GM12878 (cell line): ENCODE measurements around the gene NECAB2. TPM values are rescaled to one million over a fixed set of nuclear protein-coding genes. Genes with fewer than 3 reads are reported as not detected.

Experiments used
- ATAC-seq: fragments of 200-7000 bp; cut with Tn5 transposase; 3 replicates; pipeline ENCODE4 v1.9.1; 2020; ENCODE audit warnings: mild to moderate bottlenecking, moderate library complexity
- BruUV-seq: library from RNA; stranded (reverse); fragments of 400-500 nt; replicated peaks from 2 replicates; lab custom pipeline; 2021; lab: Mats Ljungman, UMichigan
- CTCF ChIA-PET: fragments of 300-600 bp; sonication (Branson Sonifier 250); formaldehyde crosslinking; extraction: SDS; loops from one replicate; lab custom pipeline; 2021; ENCODE audit warnings: inconsistent platforms; lab: Yijun Ruan, JAX
- POLR2A ChIA-PET: fragments of 350-600 bp; formaldehyde crosslinking; extraction: SDS; loops from one replicate; lab custom pipeline; 2021; ENCODE audit warnings: inconsistent platforms; lab: Charles Lee
- RAD21 ChIA-PET: fragments of 300-600 bp; sonication (Branson Sonifier 250); formaldehyde crosslinking; loops from one replicate; lab custom pipeline; 2023; ENCODE audit warnings: antibody characterized with exemption; ENCODE audit not compliant: unreplicated experiment; lab: Charles Lee
- SMC1A ChIA-PET: fragments of 300-600 bp; sonication (Branson Sonifier 250); formaldehyde crosslinking; loops from one replicate; lab custom pipeline; 2023; ENCODE audit not compliant: unreplicated experiment, uncharacterized antibody; lab: Charles Lee
- DNase-seq: peaks from one replicate; pipeline ENCODE4 v3.0.0-alpha.2; 2011; ENCODE audit warnings: low read depth, low spot score
- FAIRE-seq: peaks from 3 replicates; lab custom pipeline; 2011; peaks lifted over from hg19 to GRCh38; lab: Jason Lieb, UNC
- H2AFZ ChIP-seq: 2 replicates; pipeline ENCODE4 v1.6.0; 2011; ENCODE audit warnings: low read depth, low read length, control low read depth; ENCODE audit not compliant: control insufficient read depth
- H3K27ac ChIP-seq: 2 replicates; pipeline ENCODE4 v1.5.1; 2011; ENCODE audit warnings: control low read depth; ENCODE audit not compliant: control insufficient read depth, insufficient read depth
- H3K27me3 ChIP-seq, 2 experiments: replicated peaks in 1 of 2; 2 replicates each; pipeline versions ENCODE4 v1.6.0 to v1.6.1; 2011; ENCODE audit warnings: low read length in 1 of 2; ENCODE audit not compliant: control insufficient read depth in 2 of 2, insufficient read depth in 2 of 2
- H3K36me3 ChIP-seq, 2 experiments: 2 replicates each; pipeline ENCODE4 v1.5.1; 2011; ENCODE audit warnings: low read length in 1 of 2; ENCODE audit not compliant: control insufficient read depth in 2 of 2, insufficient read depth in 2 of 2
- H3K4me1 ChIP-seq: 2 replicates; pipeline ENCODE4 v1.6.1; 2011; ENCODE audit warnings: mild to moderate bottlenecking, low read length, moderate library complexity, mixed read lengths; ENCODE audit not compliant: control insufficient read depth, insufficient read depth
- H3K4me2 ChIP-seq: 2 replicates; pipeline ENCODE4 v1.6.0; 2011; ENCODE audit warnings: control low read depth; ENCODE audit not compliant: control insufficient read depth, insufficient read depth
- H3K4me3 ChIP-seq: fragments of 200-600 bp; sonication (generic); 2 replicates; pipeline ENCODE4 v1.5.1; 2016
- H3K79me2 ChIP-seq: 2 replicates; pipeline ENCODE4 v1.6.0; 2011; ENCODE audit warnings: low read length; ENCODE audit not compliant: control insufficient read depth, insufficient read depth
- H3K9ac ChIP-seq: 2 replicates; pipeline ENCODE4 v1.8.0; 2011; ENCODE audit warnings: low read length, control low read depth, mixed read lengths; ENCODE audit not compliant: control insufficient read depth, insufficient read depth
- H3K9me3 ChIP-seq: replicated peaks from 3 replicates; pipeline ENCODE4 v1.5.1; 2011; ENCODE audit warnings: mild to moderate bottlenecking, low read length; ENCODE audit not compliant: control insufficient read depth, insufficient read depth
- H4K20me1 ChIP-seq: 2 replicates; pipeline ENCODE4 v1.6.0; 2011; ENCODE audit not compliant: control insufficient read depth, insufficient read depth
- BCL11A ChIP-seq: IDR thresholded peaks from 2 replicates; pipeline ENCODE4 v1.6.1; 2011; ENCODE audit warnings: low read depth, low read length
- KAT2A ChIP-seq: conservative IDR thresholded peaks from 2 replicates; pipeline ENCODE4 v1.6.1; 2011; ENCODE audit warnings: low read depth, low read length; ENCODE audit not compliant: control insufficient read depth
- LARP7 ChIP-seq: fragments of 450-650 bp; IDR thresholded peaks from 2 replicates; pipeline ENCODE4 v1.6.1; 2017; ENCODE audit warnings: mild to moderate bottlenecking
- TAF1 ChIP-seq: IDR thresholded peaks from 2 replicates; pipeline ENCODE4 v1.6.1; 2011; ENCODE audit warnings: mild to moderate bottlenecking, low read depth, low read length, borderline replicate concordance
- ZBTB40 ChIP-seq: fragments of 450-650 bp; IDR thresholded peaks from 2 replicates; pipeline ENCODE4 v1.6.1; 2016; ENCODE audit warnings: mild to moderate bottlenecking, moderate library complexity, borderline replicate concordance
- WGBS: methylation state at CpG from one replicate; pipeline ENCODE4 v1.1.6; 2016; ENCODE audit warnings: low lambda C conversion rate; ENCODE audit not compliant: insufficient replicate concordance, insufficient coverage; ENCODE audit errors: missing lambda C conversion rate; 5-methylcytosine and 5-hydroxymethylcytosine counted together
- in situ Hi-C: fragments of 300-500 bp; cut with MboI; formaldehyde crosslinking; loops from 9 replicates; pipeline ENCODE4 v1.14.3; 2018; ENCODE audit warnings: mixed read lengths
- intact Hi-C: fragments of 100-400 bp; cut with micrococcal nuclease; formaldehyde crosslinking; loops from one replicate; pipeline ENCODE4 v1.14.2; 2022; ENCODE audit not compliant: unreplicated experiment
- polyA plus RNA-seq, 11 experiments: library from polyadenylated mRNA; depleted of rRNA in 4 of 11; unstranded in 6 of 11; stranded (reverse) in 5 of 11; fragments of >200 nt; fragmentation: Nextera tagmentation in 4 of 11; fragmentation: Illumina TruSeq in 1 of 11; extraction: Ambion mirVana in 4 of 11; extraction: Trizol in 1 of 11; gene quantifications; 1 replicate in 1 of 11; 2 replicates in 10 of 11; pipeline versions ENCODE4 v1.2.1 to v1.2.3, GENCODE V29; 2011 to 2016; ENCODE audit warnings: inconsistent platforms in 2 of 11, missing spikeins in 2 of 11, low read depth in 1 of 11
- total RNA-seq, 4 experiments: library from RNA; depleted of rRNA in 3 of 4; stranded (reverse); fragments of >200 nt in 3 of 4; fragmentation: Illumina TruSeq in 1 of 4; extraction: Trizol in 1 of 4; gene quantifications; 2 replicates each; pipeline versions ENCODE4 v1.2.1 to v1.2.3, GENCODE V29; 2013 to 2021

The NECAB2 gene
- total and polyA plus RNA-seq, 10 of the 15 experiments (the other 5 are each of a cell fraction or from before 2014, with no cell fraction given): not detected

DNA sequence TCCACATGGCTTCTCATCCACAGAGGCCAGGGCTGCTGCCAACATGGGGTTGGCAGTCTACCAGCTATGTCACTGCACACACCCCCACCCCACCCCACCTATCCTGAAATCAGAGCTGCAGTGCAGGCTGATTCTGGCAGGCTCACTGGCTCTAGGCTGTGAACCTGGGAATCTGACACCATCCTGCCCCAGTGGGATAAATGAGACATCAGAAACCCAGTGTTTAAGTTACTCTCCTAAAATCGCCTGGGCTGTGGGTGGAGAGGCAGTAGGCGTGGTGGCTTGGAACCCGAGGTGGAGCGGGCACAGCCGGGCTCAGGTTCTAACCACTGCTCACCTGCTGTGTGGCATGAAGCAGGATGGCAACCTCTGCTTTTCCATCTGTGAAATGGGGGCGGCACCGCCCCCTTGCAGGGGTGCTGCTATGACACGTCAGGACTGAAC, 69.0 kb downstream of the NECAB2 start:
- SMC1A ChIA-PET: no interaction called here
- Histone ChIP-seq H3K4me2 (no peak overlapping the region), H3K9me3 (no peaks in the 10 kb centered on the region), H4K20me1 (no peaks in the 10 kb centered on the region), H3K27ac (no peak overlapping the region), H3K4me3 (no peak overlapping the region), H3K36me3 (no peaks in the 10 kb centered on the region), H2AFZ (no peak overlapping the region), H3K79me2 (no peaks in the 10 kb centered on the region), H3K27me3 (no peaks in the 10 kb centered on the region; a peak in 1 of 4 replicates), H3K9ac (no peak overlapping the region), H3K4me1 (no peaks in the 10 kb centered on the region)
- intact Hi-C loops (no loop called here), in situ Hi-C loops (no loop called here)
- FAIRE-seq (no peak), DNase-seq (no peak), ATAC-seq (no peak)
- TF ChIP-seq LARP7 (no peak), TAF1 (no peak), BCL11A (no peak)
- POLR2A ChIA-PET: no interaction called here
- CTCF ChIA-PET: no interaction called here
- RAD21 ChIA-PET: no interaction called here
- WGBS: 62% methylated on average over 8 of the region's 8 CpGs
- no TSS peak for BruUV-seq

DNA sequence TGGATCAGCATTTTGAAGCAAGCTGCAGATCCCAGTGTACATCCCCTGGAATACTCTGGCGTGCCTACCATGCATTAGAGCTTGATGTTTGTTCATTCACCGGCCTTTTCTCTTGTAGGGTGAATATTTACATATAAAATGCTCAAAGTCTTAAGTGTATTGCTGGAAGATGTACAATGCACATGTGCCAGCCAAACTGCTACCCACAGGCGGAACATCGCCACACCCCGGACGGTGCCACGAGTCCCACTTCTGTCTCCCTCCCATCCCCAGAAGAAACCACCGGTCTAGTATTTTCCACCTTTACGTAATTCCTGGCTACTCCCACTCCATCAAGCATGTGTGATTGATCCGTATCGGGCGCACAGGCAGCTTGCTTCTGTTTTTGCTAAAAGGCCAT, 70.4 kb downstream of the NECAB2 start:
- POLR2A ChIA-PET: no interaction called here
- DNase-seq: no peak
- no peak for FAIRE-seq
- SMC1A ChIA-PET: no interaction called here
- Histone ChIP-seq H3K9me3 (no peaks in the 10 kb centered on the region), H4K20me1 (no peaks in the 10 kb centered on the region), H3K4me2 (no peak overlapping the region), H3K4me3 (no peak overlapping the region), H3K4me1 (no peaks in the 10 kb centered on the region), H3K9ac (no peak overlapping the region), H3K27me3 (no peaks in the 10 kb centered on the region; a peak in 3 of 4 replicates), H3K36me3 (no peaks in the 10 kb centered on the region), H2AFZ (no peak overlapping the region), H3K27ac (no peak overlapping the region), H3K79me2 (no peaks in the 10 kb centered on the region)
- 70% methylated on average over 12 of the region's 12 CpGs for WGBS
- CTCF ChIA-PET: no interaction called here
- BruUV-seq: no TSS peak
- in situ Hi-C loops (no loop called here), intact Hi-C loops (no loop called here)
- ATAC-seq: no peak
- RAD21 ChIA-PET: no interaction called here
- TF ChIP-seq KAT2A: no peak
- no peak for TF ChIP-seq ZBTB40
